GM12801 (cell line): ENCODE results near the gene KCNIP4.

Experiments used
- CTCF ChIP-seq: IDR thresholded peaks from one replicate; pipeline ENCODE4 v1.5.1; 2011; ENCODE audit warnings: control low read depth; ENCODE audit not compliant: insufficient read length; ENCODE audit errors: extremely low read depth

KCNIP4 gene

GRCh38 chr4:21763855-21764254 lies 184.7 kb downstream of the KCNIP4 start:
- TF ChIP-seq CTCF, result no peak

- TF ChIP-seq CTCF, result no peak
These were observed 191.3 kb downstream of the KCNIP4 start for GRCh38 chr4:21757248-21757647.

GRCh38 chr4:21753084-21753760 lies 195.3 kb downstream of the KCNIP4 start:
- no peak for TF ChIP-seq CTCF

- no peak for TF ChIP-seq CTCF
These were observed 196.0 kb downstream of the KCNIP4 start for GRCh38 chr4:21752616-21753015.

- TF ChIP-seq CTCF, result no peak
These were observed 198.6 kb downstream of the KCNIP4 start for GRCh38 chr4:21749924-21750323.

- TF ChIP-seq CTCF, result no peak
These were observed 199.2 kb downstream of the KCNIP4 start for GRCh38 chr4:21749412-21749811.

GRCh38 chr4:21744046-21744445 lies 204.5 kb downstream of the KCNIP4 start:
- TF ChIP-seq CTCF, result no peak
